Measurements from ENCODE around the gene CFAP57. TPM values are rescaled to one million over a fixed set of nuclear protein-coding genes. Genes with fewer than 3 reads are reported as not detected.
A peak's percentile ranks its signal among the peaks of the same experiment; 100 is the strongest.
"Not testable (repeated sequence)": the region's sequence is repeated elsewhere in the genome, so short reads cannot be mapped to it uniquely, and the experiment has no call there.

Gene CFAP57
- total and polyA plus RNA-seq, 2 experiments from 2014 or later = 0.10 to 0.46 TPM

DNA sequence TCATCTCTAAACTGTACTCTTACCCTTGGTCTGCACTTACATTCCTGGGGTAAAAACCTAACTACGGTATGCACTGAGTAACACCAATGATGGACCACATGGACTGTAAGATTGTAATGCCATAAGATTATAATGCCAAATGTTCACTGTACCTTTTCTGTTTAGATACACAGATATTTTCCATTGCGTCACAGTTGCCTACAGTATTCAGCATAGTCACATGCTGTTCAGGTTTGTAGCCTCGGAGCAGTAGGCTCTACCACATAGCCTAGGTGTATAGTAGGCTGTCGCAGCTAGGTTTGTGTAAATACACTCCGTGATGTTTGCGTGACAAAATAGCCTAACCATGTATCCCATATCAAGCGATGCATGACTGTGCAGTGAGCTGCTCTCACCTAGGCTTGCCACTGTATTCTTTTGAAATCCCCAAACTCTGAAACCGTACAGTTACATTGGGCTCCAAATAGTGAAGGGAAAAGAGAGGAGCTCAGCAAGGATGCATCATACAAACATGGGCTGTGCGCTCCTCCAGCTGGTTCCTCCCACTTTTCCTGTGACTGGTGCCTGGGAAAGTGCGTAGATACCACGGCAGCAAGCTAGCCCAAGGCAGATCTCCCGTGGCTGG is 35.2 kb downstream of the CFAP57 start:
- no peaks in the 10 kb centered on the region for H3K27me3 ChIP-seq
- H3K9me3 ChIP-seq (ENCODE audit: low read depth) = peaks cover 6% of the 10 kb centered on the region
- peak overlapping the region; percentile 97 for H3K27ac ChIP-seq
- no peaks in the 10 kb centered on the region for H4K20me1 ChIP-seq (ENCODE audit: insufficient read depth, poor library complexity, severe bottlenecking)
- H3K79me2 ChIP-seq = no peaks in the 10 kb centered on the region
- H3K4me3 ChIP-seq = no peak overlapping the region
- no peaks in the 10 kb centered on the region for H3K36me3 ChIP-seq (replicated peaks; ENCODE audit: insufficient read depth, low read depth)
- peaks cover 25% of the 10 kb centered on the region for H3K4me1 ChIP-seq (ENCODE audit: insufficient read depth)
- no peaks in the 10 kb centered on the region for H3K9me2 ChIP-seq (replicated peaks; ENCODE audit: insufficient read depth)
- peak overlapping the region; percentile 51 for H2AFZ ChIP-seq
- WGBS (ENCODE audit: low lambda C conversion rate, missing lambda C conversion rate) = 89% methylated on average over 12 of the region's 12 CpGs
- peak; percentile 64 for DNase-seq (ENCODE audit: low spot score)
- TF ChIP-seq EZH2 (IDR thresholded peaks at IDR 0.05; ENCODE audit: borderline replicate concordance) = no peak
- TF ChIP-seq EZH2phosphoT487 (IDR thresholded peaks at IDR 0.05; ENCODE audit: low read depth, severe bottlenecking, unreplicated experiment) = no peak
- TF ChIP-seq, protein P1, sequence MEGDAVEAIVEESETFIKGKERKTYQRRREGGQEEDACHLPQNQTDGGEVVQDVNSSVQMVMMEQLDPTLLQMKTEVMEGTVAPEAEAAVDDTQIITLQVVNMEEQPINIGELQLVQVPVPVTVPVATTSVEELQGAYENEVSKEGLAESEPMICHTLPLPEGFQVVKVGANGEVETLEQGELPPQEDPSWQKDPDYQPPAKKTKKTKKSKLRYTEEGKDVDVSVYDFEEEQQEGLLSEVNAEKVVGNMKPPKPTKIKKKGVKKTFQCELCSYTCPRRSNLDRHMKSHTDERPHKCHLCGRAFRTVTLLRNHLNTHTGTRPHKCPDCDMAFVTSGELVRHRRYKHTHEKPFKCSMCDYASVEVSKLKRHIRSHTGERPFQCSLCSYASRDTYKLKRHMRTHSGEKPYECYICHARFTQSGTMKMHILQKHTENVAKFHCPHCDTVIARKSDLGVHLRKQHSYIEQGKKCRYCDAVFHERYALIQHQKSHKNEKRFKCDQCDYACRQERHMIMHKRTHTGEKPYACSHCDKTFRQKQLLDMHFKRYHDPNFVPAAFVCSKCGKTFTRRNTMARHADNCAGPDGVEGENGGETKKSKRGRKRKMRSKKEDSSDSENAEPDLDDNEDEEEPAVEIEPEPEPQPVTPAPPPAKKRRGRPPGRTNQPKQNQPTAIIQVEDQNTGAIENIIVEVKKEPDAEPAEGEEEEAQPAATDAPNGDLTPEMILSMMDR (IDR thresholded peaks at IDR 0.05; ENCODE audit: poor library complexity) = no peak
- peak overlapping the region; percentile 62 for H3K4me2 ChIP-seq

DNA sequence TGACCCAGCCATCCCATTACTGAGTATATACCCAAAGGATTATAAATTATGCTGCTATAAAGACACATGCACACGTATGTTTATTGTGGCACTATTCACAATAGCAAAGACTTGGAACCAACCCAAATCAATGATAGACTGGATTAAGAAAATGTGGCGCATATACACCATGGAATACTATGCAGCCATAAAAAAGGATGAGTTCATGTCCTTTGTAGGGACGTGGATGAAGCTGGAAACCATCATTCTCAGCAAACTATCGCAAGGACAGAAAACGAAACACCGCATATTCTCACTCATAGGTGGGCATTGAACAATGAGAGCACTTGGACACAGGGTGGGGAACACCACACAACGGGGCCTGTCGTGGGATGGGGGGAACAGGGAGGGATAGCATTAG is 36.1 kb downstream of the CFAP57 start:
- not testable (repeated sequence) for H3K4me2 ChIP-seq; H3K36me3 ChIP-seq (replicated peaks; ENCODE audit: insufficient read depth, low read depth); H3K4me3 ChIP-seq; H3K79me2 ChIP-seq; H3K27ac ChIP-seq; H4K20me1 ChIP-seq (ENCODE audit: insufficient read depth, poor library complexity, severe bottlenecking); H3K27me3 ChIP-seq; H2AFZ ChIP-seq; H3K9me2 ChIP-seq (replicated peaks; ENCODE audit: insufficient read depth); DNase-seq (ENCODE audit: low spot score); H3K9me3 ChIP-seq (ENCODE audit: low read depth)
- H3K4me1 ChIP-seq (ENCODE audit: insufficient read depth) = peaks cover 25% of the 10 kb centered on the region
- WGBS (ENCODE audit: low lambda C conversion rate, missing lambda C conversion rate) = 99% methylated on average over 8 of the region's 8 CpGs

DNA sequence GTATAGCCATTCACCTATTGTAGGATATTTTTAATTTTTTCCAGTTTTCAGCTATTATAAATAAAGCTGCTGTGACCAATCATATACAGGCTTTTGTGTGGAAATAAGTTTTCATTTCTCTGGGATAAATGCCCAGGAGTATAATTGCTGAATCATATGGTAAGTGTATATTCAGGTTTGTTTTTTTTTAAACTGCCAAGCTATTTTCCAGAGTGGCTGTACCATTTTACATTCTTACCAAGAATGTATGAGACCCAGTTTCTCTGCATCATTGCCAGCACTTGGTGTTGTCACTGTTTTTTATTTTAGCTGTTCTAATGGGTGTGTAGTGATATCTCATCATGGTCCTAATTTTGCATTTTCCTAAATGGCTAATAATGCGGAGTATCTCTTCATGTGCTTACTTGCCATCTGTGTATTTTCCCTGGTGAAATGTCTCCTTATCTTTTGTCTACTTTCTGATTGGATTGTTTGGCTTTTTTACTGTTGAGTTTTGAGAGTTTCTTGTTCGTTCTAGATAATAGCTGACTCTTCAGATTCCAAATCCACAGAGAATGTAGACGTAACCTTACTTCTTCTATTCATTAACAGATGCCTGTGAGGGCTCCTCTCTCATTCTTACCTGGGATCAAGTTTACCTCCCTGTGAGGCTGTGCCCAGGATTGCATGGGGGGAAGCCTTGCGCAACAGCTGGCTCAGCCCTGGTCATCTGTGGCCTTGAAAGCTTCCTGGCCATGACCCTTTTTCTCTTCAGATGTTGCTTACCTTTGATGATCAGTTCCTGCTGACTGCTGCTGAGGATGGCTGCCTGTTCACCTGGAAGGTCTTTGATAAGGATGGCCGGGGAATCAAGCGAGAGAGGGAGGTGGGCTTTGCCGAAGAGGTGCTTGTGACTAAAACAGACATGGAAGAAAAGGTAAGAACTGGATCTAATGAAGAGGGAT is 42.6 kb downstream of the CFAP57 start:
- WGBS (ENCODE audit: low lambda C conversion rate, missing lambda C conversion rate) = 66% methylated on average over 7 of the region's 7 CpGs
- H3K27ac ChIP-seq = no peak overlapping the region
- H3K9me2 ChIP-seq (replicated peaks; ENCODE audit: insufficient read depth) = no peaks in the 10 kb centered on the region
- H3K27me3 ChIP-seq = no peaks in the 10 kb centered on the region
- no peak for TF ChIP-seq EZH2phosphoT487 (IDR thresholded peaks at IDR 0.05; ENCODE audit: low read depth, severe bottlenecking, unreplicated experiment)
- TF ChIP-seq, protein P1 (IDR thresholded peaks at IDR 0.05; ENCODE audit: poor library complexity) = no peak
- no peak overlapping the region for H3K4me2 ChIP-seq
- no peaks in the 10 kb centered on the region for H3K9me3 ChIP-seq (ENCODE audit: low read depth)
- no peaks in the 10 kb centered on the region for H3K4me1 ChIP-seq (ENCODE audit: insufficient read depth)
- H2AFZ ChIP-seq = no peak overlapping the region
- H3K79me2 ChIP-seq = no peaks in the 10 kb centered on the region
- H3K4me3 ChIP-seq = no peak overlapping the region
- DNase-seq (ENCODE audit: low spot score) = no peak
- no peaks in the 10 kb centered on the region for H3K36me3 ChIP-seq (replicated peaks; ENCODE audit: insufficient read depth, low read depth)
- no peaks in the 10 kb centered on the region for H4K20me1 ChIP-seq (ENCODE audit: insufficient read depth, poor library complexity, severe bottlenecking)

DNA sequence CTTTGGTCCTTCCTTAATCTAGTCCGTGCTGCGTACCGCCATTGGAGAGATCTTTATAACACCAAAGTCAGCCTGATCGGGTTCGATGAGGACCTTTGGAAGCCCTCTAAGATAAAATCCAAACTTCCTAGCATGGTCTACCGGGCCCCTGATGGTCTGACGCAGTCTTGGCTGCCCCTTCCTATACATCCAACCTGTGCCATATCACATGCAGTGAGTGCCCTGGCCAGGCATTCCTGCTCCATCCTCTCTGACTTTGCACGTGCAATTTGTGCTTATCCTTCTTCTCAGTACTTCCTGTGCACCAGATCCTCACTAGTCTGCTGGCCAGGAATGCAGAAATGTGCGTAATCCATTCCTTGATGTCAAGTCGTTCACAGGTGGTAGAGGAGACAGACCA is 45.6 kb downstream of the CFAP57 start:
- Histone ChIP-seq H3K9me3 (ENCODE audit: low read depth) (no peaks in the 10 kb centered on the region), H3K9me2 (replicated peaks; ENCODE audit: insufficient read depth) (no peaks in the 10 kb centered on the region), H2AFZ (no peak overlapping the region), H3K4me1 (ENCODE audit: insufficient read depth) (no peaks in the 10 kb centered on the region), H3K27me3 (no peaks in the 10 kb centered on the region), H3K79me2 (no peaks in the 10 kb centered on the region), H3K36me3 (replicated peaks; ENCODE audit: insufficient read depth, low read depth) (no peaks in the 10 kb centered on the region), H4K20me1 (ENCODE audit: insufficient read depth, poor library complexity, severe bottlenecking) (no peaks in the 10 kb centered on the region), H3K4me3 (no peak overlapping the region), H3K27ac (no peak overlapping the region), H3K4me2 (no peak overlapping the region)
- no peak for DNase-seq (ENCODE audit: low spot score)
- 92% methylated on average over 10 of the region's 10 CpGs for WGBS (ENCODE audit: low lambda C conversion rate, missing lambda C conversion rate)
- TF ChIP-seq, protein P1 (IDR thresholded peaks at IDR 0.05; ENCODE audit: poor library complexity) = no peak
- TF ChIP-seq EZH2 (IDR thresholded peaks at IDR 0.05; ENCODE audit: borderline replicate concordance) = no peak
- TF ChIP-seq EZH2phosphoT487 (IDR thresholded peaks at IDR 0.05; ENCODE audit: low read depth, severe bottlenecking, unreplicated experiment) = no peak
